GM19452 (cell line): Measurements from ENCODE around the gene ALMS1.
A peak's percentile ranks its signal among the peaks of the same experiment; 100 is the strongest.
"Not testable (repeated sequence)": the region's sequence is repeated elsewhere in the genome, so short reads cannot be mapped to it uniquely, and the experiment has no call there.

Experiments
- ATAC-seq: cut with Tn5 transposase; IDR thresholded peaks from one replicate; pipeline ENCODE4 v1.9.1; 2021; ENCODE audit not compliant: unreplicated experiment

ALMS1 gene

GRCh38 chr2:73385504-73386341, at the start of gene ALMS1:
Gene ALMS1 (plus strand): TSS chr2:73385836. CDS start chr2:73385869, 33 bp downstream.
- peak; percentile 90 for ATAC-seq

DNA sequence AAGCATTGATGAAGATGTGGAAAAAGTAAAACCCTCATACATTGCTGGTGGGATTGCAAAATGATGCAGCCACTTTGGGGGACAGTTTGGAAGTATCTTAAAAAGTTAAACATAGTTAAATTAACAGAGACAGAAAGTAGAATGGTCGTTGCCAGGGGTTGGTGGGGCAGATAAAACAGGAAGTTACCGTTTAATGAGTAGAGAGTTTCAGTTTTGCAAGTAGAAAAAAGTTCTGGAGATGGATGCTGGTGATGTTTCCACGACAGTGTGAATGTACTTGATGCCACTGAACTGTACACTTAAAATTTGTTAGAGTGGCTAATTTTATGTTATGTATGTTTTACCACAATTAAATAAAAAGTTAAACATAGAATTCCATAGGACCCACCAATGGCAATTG, 47.8 kb upstream of the ALMS1 start:
- peak; percentile 61 for ATAC-seq

DNA sequence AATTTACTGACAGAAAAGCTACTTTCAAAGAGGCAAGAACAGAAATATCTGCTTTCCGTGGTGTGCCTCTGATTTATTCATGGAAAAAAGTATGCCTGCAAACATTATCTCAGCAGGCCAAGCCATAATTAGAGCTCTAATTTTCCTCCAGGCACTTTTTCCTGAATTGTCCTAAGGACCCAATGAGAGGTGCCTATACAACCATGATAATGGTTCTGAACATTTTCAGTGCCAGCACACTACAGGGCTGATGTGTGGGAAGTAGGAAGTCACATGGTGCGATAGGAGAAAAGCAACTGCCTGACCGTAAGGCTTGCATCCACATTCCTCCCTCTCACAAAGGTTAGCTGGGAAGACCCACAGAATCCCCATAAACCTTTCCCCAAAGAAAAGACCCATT, 46.4 kb upstream of the ALMS1 start:
- no peak for ATAC-seq

- ATAC-seq = no peak
Observed at GRCh38 chr2:73341039-73341438, 44.6 kb upstream of the ALMS1 start.

DNA sequence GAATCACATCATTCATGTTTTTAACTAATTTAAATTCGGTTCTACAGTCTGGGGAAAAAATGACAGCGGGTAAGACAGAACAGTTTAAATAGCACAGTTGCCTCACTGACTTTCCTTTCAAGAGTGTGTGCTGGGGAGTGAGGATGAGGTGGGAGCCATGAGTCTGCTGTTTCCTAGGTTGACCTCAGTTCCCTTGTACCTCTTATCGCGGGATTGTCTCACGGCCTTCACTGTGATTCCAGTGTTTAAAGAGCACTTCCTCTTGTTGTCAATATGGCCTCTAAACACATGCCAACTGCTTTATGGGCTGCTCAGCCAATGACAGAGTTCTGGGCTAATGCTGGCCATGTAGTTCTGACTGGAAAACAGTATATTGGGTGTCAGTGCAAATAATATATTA, 41.6 kb upstream of the ALMS1 start:
- no peak for ATAC-seq

DNA sequence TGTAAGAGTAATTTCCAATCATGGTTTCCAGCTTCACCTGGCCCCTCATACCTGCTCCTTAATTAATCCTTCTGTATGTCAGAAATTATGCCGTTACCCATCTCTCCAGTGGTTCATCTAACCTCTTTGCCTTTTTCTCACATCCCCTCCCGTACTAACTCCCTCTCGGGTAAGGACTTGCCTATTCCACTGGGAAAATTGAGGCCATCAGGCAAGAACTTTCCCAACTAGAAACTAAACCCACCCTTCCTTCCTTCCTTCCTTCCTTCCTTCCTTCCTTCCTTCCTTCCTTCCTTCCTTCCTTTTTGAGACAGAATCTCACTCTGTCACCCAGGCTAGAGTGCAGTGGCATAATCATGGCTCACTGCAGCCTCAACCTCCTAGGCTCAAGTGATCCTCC, 40.9 kb upstream of the ALMS1 start:
- ATAC-seq = not testable (repeated sequence)

DNA sequence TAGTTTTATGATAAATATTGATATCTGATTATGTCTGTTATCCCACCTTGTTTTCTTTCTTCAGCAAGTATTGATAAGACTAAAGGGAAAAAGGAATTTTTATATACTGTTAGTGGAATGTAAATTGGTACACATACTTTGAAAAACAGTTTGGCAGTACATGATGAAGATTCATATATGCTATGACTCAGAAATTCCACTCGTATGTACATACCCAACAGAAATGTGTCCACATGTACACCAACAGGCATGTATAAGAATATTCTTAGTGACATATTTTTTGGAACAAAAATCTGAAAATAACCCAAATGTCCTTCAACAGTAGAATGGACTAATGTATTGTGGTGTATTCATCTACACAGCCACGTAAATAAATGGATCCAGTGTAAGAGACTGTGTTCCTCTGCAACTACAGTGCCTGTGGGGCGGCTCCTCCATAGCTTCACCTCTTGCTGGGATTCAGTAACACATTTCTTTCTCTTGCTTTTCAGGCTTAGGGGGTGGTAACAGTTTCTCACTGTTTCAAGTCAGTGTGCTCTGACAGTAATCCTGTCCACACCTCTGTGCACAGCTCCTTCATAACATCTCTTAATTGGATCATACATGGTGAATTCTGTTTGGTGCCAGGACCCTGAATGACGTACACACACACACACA, 35.5 kb upstream of the ALMS1 start:
- no peak for ATAC-seq

DNA sequence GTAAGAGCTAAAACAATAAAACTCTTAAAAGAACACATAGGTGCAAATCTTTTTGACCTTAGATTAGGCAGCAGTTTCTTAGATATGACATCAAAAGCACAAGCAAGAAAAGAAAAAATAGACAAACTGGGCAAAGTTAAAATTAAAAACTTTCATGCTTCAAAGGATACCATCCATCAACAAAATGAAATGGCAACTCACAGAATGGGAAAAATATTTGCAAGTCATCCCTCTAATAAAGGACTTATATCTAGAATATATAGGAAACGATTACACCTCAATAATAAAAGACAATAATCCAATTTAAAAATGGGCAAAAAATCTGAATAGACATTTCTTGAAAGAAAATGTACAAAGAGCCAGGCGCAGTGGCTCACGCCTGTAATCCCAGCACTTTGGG, 29.5 kb upstream of the ALMS1 start:
- ATAC-seq = no peak

DNA sequence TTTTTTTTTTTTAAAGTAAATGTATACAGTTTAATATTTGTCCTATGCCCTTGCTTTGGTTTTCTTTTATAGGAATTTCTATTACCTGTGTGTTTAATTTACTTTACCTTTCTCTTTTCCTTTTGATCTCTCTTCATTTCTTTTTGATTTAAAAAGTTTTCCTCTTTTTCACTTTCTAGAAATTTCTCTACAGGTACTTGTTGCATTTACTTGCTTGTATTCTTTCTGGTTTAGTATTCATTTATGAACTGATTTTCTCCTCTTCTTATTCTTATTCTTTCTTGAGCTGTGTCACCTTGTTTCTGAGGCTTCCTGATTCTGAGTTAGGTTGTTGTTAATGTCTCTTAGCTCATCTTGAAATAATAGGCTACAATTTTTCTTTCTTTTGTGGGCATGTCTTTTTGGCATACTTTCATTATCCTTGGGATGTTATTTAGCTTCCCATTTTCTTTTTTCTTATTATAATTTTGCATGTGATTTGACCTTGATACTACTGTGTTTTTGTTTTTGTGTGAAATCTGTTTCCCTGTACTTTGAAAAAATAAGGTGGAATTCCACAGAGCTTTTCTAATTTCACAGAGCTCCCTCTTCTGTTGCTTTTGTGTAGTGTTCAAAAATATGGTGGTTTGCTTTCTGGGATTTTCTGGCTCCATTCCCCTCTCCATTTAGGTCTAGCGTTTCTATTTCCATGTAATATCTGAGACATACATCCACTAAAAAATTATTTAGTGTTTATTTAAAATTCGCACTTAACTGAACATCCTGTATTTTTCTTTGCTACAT, 25.5 kb upstream of the ALMS1 start:
- no peak for ATAC-seq

DNA sequence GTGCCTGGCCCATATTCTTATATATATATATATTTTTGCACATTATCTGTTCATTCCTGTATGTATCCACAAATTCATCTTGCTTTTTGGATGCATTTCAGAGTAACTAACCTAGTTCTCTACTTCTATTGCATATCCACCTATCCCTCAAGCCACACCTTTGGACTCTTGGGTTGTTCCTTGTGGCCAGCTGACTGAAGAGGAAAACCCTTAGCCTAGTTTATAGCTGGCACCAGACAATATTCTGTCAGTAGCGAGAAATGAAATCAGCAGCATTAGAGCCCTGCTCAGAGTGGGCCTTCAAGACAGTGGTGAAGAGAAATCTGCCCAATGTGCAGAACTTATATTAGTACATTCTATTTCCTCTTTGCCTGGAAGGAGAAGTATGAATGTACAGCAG, 19.6 kb upstream of the ALMS1 start:
- ATAC-seq = no peak

DNA sequence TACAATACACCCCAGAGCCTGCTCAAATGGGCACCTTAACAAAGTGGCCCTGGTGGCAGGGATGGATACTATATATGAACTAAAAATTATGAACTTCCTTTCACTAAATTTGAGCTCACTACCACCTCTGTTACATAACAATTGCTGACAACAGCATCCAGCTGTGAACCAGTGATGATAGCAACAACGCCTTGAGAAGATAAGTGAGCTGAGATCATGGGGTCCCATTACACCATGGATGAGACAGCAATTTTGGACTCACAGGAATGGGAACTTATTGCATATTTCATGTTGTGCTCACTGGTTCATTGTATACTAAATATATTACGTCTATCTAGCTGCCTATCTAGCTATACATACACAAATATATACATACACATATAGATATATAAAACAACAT, 16.9 kb upstream of the ALMS1 start:
- no peak for ATAC-seq

DNA sequence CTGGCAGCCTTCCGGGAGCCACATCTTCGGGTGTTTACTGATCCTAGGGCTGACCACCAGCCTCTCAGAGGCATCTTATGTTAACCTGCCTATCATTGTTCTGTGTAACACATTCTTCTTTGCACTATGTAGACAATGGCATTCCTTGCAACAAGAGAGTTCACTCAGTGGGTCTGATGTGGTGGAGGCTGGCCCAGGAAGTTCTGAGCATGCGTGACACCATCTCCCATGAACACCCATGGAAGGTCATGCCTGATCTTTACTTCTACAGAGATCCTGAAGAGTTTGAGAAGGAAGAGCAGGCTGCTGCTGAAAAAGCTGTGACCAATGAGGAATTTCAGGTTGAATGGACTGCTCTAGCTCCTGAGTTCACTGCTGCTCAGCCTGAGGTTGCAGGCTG, 15.3 kb upstream of the ALMS1 start:
- no peak for ATAC-seq

- no peak for ATAC-seq
Observed at GRCh38 chr2:73373344-73373743, 12.3 kb upstream of the ALMS1 start.

- no peak for ATAC-seq
Observed at GRCh38 chr2:73374269-73374668, 11.4 kb upstream of the ALMS1 start.

DNA sequence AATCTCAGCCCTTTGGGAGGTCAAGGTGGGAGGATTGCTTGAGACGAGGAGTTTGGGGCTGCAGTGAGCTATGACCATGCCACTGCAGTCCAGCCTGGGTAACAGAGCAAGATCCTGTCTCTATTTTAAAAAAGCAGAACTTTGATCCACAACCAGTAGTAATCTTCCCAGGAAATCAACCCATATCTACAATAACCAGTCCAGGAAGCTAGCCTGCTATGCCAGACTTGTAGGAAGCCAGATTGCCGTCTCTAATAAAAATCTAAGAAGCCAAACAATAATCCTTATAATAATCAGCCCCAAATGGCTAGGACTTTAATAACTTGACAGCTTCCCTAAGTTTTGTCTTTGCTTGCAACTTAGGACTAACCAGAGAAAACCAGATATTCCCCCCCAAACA, 9.0 kb upstream of the ALMS1 start:
- no peak for ATAC-seq

- no peak for ATAC-seq
Observed at GRCh38 chr2:73383036-73383435, 2.6 kb upstream of the ALMS1 start.

GRCh38 chr2:73385123-73385503, 523 bp upstream of the ALMS1 start:
- no peak for ATAC-seq

- ATAC-seq = peak; percentile 13
Observed at GRCh38 chr2:73386342-73386868, 769 bp downstream of the ALMS1 start.

DNA sequence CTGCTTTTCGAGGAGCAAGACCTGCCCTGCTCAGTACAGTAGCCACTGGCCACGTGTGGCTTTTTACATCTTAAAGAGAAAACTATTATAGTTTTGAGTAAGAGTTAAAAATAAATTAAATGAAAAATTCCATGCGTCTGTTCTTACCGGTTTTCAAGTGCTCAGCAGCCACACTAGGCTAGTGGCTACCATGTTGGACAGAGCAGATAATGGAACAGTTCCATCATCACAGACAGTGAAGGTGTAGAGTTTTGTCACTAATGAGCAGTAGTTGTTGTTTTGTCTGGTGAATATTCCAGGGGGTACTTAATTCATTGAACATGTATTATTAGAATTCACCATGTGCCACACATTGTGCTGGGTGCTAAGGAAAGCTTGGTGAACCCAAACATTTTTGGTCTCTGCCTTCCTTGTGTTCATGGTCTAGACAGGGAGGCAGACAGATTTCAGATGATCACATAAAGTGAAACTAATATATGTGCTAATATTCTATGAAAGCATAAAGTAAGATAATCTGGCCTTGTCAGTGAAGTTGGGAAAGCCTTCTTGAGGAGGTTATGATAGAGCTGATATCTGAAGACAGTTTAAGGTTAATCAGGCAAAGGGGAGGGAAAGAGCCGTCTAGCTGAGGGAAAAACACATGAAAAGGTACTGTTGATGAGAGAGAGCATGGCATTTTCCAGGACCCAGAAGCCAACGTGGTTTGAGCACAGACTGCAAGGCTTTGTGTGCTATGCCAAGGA, 1.4 kb downstream of the ALMS1 start:
- no peak for ATAC-seq

- ATAC-seq = no peak
Observed at GRCh38 chr2:73402386-73403103, 16.9 kb downstream of the ALMS1 start.
